Smooth muscle cell (in vitro differentiated cells): ENCODE results near the gene METTL18. TPM values are rescaled to one million over a fixed set of nuclear protein-coding genes. Genes with fewer than 3 reads are reported as not detected.

Source experiments
- DNase-seq: peaks from one replicate; lab custom pipeline; 2025; ENCODE audit not compliant: unreplicated experiment; lab: John Stamatoyannopoulos, UW
- H2AFZ ChIP-seq: fragments of 200-600 bp; sonication (generic); 2 replicates; pipeline ENCODE4 v1.6.0; 2016; ENCODE audit warnings: antibody characterized with exemption, low read depth, mild to moderate bottlenecking
- H3F3A ChIP-seq: fragments of 200-600 bp; sonication (generic); 2 replicates; pipeline ENCODE4 v1.6.0; 2017; ENCODE audit warnings: antibody characterized with exemption, low read depth
- H3K27ac ChIP-seq: fragments of 200-600 bp; sonication (generic); 2 replicates; pipeline ENCODE4 v1.5.1; 2016; ENCODE audit warnings: low read depth, mild to moderate bottlenecking
- H3K27me3 ChIP-seq: fragments of 200-600 bp; sonication (generic); 2 replicates; pipeline ENCODE4 v1.6.1; 2016; ENCODE audit warnings: low read depth, mild to moderate bottlenecking
- H3K36me3 ChIP-seq: fragments of 200-600 bp; sonication (generic); 2 replicates; pipeline ENCODE4 v1.5.1; 2016; ENCODE audit warnings: low read depth
- H3K4me1 ChIP-seq: fragments of 200-600 bp; sonication (generic); 2 replicates; pipeline ENCODE4 v1.5.1; 2016; ENCODE audit warnings: low read depth
- H3K4me2 ChIP-seq: fragments of 200-600 bp; sonication (generic); 2 replicates; pipeline ENCODE4 v1.6.0; 2016; ENCODE audit warnings: mild to moderate bottlenecking
- H3K4me3 ChIP-seq: fragments of 200-600 bp; sonication (generic); 2 replicates; pipeline ENCODE4 v1.5.1; 2016; ENCODE audit warnings: mild to moderate bottlenecking
- H3K79me2 ChIP-seq: fragments of 200-600 bp; sonication (generic); 2 replicates; pipeline ENCODE4 v1.6.0; 2016; ENCODE audit warnings: low read depth, mild to moderate bottlenecking
- H3K9ac ChIP-seq: fragments of 200-600 bp; sonication (generic); 2 replicates; pipeline ENCODE4 v1.6.0; 2016; ENCODE audit warnings: low read depth
- H3K9me3 ChIP-seq: fragments of 200-600 bp; sonication (generic); replicated peaks from 2 replicates; pipeline ENCODE4 v1.5.1; 2016; ENCODE audit warnings: low read depth
- H4K20me1 ChIP-seq: fragments of 200-600 bp; sonication (generic); 2 replicates; pipeline ENCODE4 v1.6.0; 2016; ENCODE audit warnings: low read depth
- CTCF ChIP-seq: fragments of 200-600 bp; sonication (generic); IDR thresholded peaks from 2 replicates; pipeline ENCODE4 v1.5.1; 2017; ENCODE audit warnings: borderline replicate concordance, mild to moderate bottlenecking, antibody characterized with exemption; ENCODE audit not compliant: insufficient read depth, poor library complexity, severe bottlenecking
- WGBS: methylation state at CpG from one replicate; pipeline ENCODE4 v1.1.7; 2016; ENCODE audit warnings: low lambda C conversion rate; 5-methylcytosine and 5-hydroxymethylcytosine counted together
- polyA plus RNA-seq: library from polyadenylated mRNA; unstranded; fragments of >200 nt; fragmentation: Nextera tagmentation; extraction: Ambion mirVana; gene quantifications from 2 replicates; pipeline ENCODE4 v1.2.1, GENCODE V29; 2016
- total RNA-seq: library from RNA; depleted of rRNA; stranded (reverse); fragments of >200 nt; gene quantifications from 2 replicates; pipeline ENCODE4 v1.2.3, GENCODE V29; 2014

The METTL18 gene
- total and polyA plus RNA-seq, 2 experiments from 2014 or later: 5.2 to 6.1 TPM

GRCh38 chr1:169824153-169824552, 29.4 kb upstream of the METTL18 start:
- Histone ChIP-seq H3K4me3 (no peak overlapping the region), H3K36me3 (peaks cover 2% of the 10 kb centered on the region), H3K4me1 (no peaks in the 10 kb centered on the region), H3K27ac (no peak overlapping the region), H3K27me3 (no peaks in the 10 kb centered on the region), H4K20me1 (no peaks in the 10 kb centered on the region), H3K4me2 (no peak overlapping the region), H3K9ac (no peak overlapping the region), H3K79me2 (no peaks in the 10 kb centered on the region), H3K9me3 (no peaks in the 10 kb centered on the region), H2AFZ (no peak overlapping the region), H3F3A (no peaks in the 10 kb centered on the region)
- no peak for DNase-seq
- WGBS: 97% methylated on average over 3 of the region's 3 CpGs
- no peak for TF ChIP-seq CTCF

DNA sequence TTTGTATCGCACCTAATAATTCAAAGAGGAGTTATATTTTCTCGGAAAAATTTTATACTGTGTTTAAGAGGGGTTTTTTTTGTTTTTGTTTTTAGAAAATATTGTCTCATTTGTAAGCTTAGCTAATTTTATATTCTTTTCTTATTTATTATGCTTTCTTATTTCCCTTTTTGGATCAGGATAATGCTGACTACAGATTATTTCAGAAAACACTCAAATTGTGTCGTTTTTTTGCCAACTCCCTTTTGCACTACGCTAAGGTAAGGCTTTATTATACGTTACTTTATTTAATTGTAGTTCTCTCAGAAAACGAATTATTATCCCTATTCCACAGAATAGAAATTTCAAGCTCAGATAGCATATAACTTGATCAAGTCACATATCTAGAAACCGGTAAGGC, 26.8 kb upstream of the METTL18 start:
- Histone ChIP-seq H3F3A (no peaks in the 10 kb centered on the region), H3K9ac (no peak overlapping the region), H3K4me1 (no peaks in the 10 kb centered on the region), H4K20me1 (no peaks in the 10 kb centered on the region), H3K4me2 (no peak overlapping the region), H3K36me3 (peaks cover 2% of the 10 kb centered on the region), H3K27me3 (no peaks in the 10 kb centered on the region), H2AFZ (no peak overlapping the region), H3K9me3 (no peaks in the 10 kb centered on the region), H3K27ac (no peak overlapping the region), H3K79me2 (no peaks in the 10 kb centered on the region), H3K4me3 (no peak overlapping the region)
- no peak for DNase-seq
- TF ChIP-seq CTCF: no peak
- WGBS: 99% methylated on average over 7 of the region's 7 CpGs

GRCh38 chr1:169816617-169817016, 21.9 kb upstream of the METTL18 start:
- Histone ChIP-seq H2AFZ (no peak overlapping the region), H4K20me1 (no peaks in the 10 kb centered on the region), H3K9ac (no peak overlapping the region), H3K36me3 (peaks cover 1% of the 10 kb centered on the region), H3K9me3 (no peaks in the 10 kb centered on the region), H3K27me3 (no peaks in the 10 kb centered on the region), H3K4me1 (no peaks in the 10 kb centered on the region), H3F3A (no peaks in the 10 kb centered on the region), H3K4me2 (no peak overlapping the region), H3K4me3 (no peak overlapping the region), H3K79me2 (no peaks in the 10 kb centered on the region), H3K27ac (no peak overlapping the region)
- WGBS: 81% methylated on average over 1 of the region's 1 CpG
- no peak for DNase-seq
- no peak for TF ChIP-seq CTCF

DNA sequence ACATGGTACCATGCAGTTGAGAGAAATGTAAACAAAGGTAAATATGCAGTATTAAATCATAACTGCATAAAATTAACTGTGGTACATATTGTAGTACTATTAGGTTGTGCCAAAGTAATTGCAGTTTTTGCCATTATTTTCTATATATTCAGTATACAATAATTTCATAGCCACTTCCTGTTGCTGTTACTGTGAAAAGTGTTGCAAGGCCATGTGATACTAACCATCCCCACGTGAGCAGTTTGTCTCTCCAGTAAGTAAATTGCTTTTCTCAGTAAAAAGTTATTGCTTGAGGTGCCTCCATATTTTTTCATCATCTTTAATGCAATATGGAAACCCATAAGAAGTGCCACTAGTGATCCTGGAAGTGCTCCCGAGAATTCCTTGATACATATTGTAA, 19.6 kb upstream of the METTL18 start:
- Histone ChIP-seq H3K36me3 (no peaks in the 10 kb centered on the region), H3K4me2 (no peak overlapping the region), H3K4me1 (no peaks in the 10 kb centered on the region), H3K9ac (no peak overlapping the region), H2AFZ (no peak overlapping the region), H4K20me1 (no peaks in the 10 kb centered on the region), H3K9me3 (no peaks in the 10 kb centered on the region), H3K27ac (no peak overlapping the region), H3K4me3 (no peak overlapping the region), H3K79me2 (no peaks in the 10 kb centered on the region), H3K27me3 (no peaks in the 10 kb centered on the region), H3F3A (no peaks in the 10 kb centered on the region)
- no peak for DNase-seq
- 49% methylated on average over 2 of the region's 2 CpGs for WGBS
- TF ChIP-seq CTCF: no peak
